Measurements from ENCODE around the gene OR2F2. TPM values are rescaled to one million over a fixed set of nuclear protein-coding genes. Genes with fewer than 3 reads are reported as not detected.

Gene OR2F2
- total and polyA plus RNA-seq, 8 donors: not detected

GRCh38 chr7:143945423-143945822, 10.4 kb downstream of the OR2F2 start:
- Histone ChIP-seq H3K27ac (no peak overlapping the region), H3K4me3 (no peak overlapping the region), H3K27me3 (no peaks in the 10 kb centered on the region), H3K36me3 (no peaks in the 10 kb centered on the region), H3K9me3 (no peaks in the 10 kb centered on the region), H3K4me1 (no peaks in the 10 kb centered on the region)
- DNase-seq: no peak
- TF ChIP-seq POLR2A (IDR thresholded peaks at IDR 0.05) (no peak), POLR2AphosphoS5 (IDR thresholded peaks at IDR 0.05) (no peak), EP300 (IDR thresholded peaks at IDR 0.05) (no peak), CTCF (IDR thresholded peaks at IDR 0.05) (no peak)
- WGBS, 5 donors: 84 to 97% (median 92%) methylated on average over 4 of the region's 4 CpGs
- intact Hi-C loops (cut with DNase I; ENCODE audit: low total_unique reads): no loop called here

GRCh38 chr7:143947111-143947510, 12.1 kb downstream of the OR2F2 start:
- H3K36me3 ChIP-seq: no peaks in the 10 kb centered on the region
- no peaks in the 10 kb centered on the region for H3K27me3 ChIP-seq
- H3K27ac ChIP-seq: no peak overlapping the region
- intact Hi-C loops (cut with DNase I; ENCODE audit: low total_unique reads): no loop called here
- no peaks in the 10 kb centered on the region for H3K9me3 ChIP-seq
- H3K4me1 ChIP-seq: no peaks in the 10 kb centered on the region
- DNase-seq: no peak
- no peak overlapping the region for H3K4me3 ChIP-seq
- 62 to 81% (median 70%) methylated on average over 2 of the region's 2 CpGs for WGBS, 5 donors
- no peak for TF ChIP-seq POLR2AphosphoS5 (IDR thresholded peaks at IDR 0.05)
- TF ChIP-seq CTCF (IDR thresholded peaks at IDR 0.05): no peak
- no peak for TF ChIP-seq POLR2A (IDR thresholded peaks at IDR 0.05)
- no peak for TF ChIP-seq EP300 (IDR thresholded peaks at IDR 0.05)

GRCh38 chr7:143948733-143949132, 13.7 kb downstream of the OR2F2 start:
- no peaks in the 10 kb centered on the region for H3K9me3 ChIP-seq

GRCh38 chr7:143953421-143953820, 18.4 kb downstream of the OR2F2 start:
- H3K27me3 ChIP-seq: no peaks in the 10 kb centered on the region
- no peak for DNase-seq
- WGBS, 5 donors: 68 to 86% (median 80%) methylated on average over 3 of the region's 3 CpGs
- TF ChIP-seq CTCF (IDR thresholded peaks at IDR 0.05): no peak
- TF ChIP-seq EP300 (IDR thresholded peaks at IDR 0.05): no peak
- no peak for TF ChIP-seq POLR2A (IDR thresholded peaks at IDR 0.05)
- TF ChIP-seq POLR2AphosphoS5 (IDR thresholded peaks at IDR 0.05): no peak
- H3K4me1 ChIP-seq: no peaks in the 10 kb centered on the region
- H3K4me3 ChIP-seq: no peak overlapping the region
- intact Hi-C loops (cut with DNase I; ENCODE audit: low total_unique reads): no loop called here
- H3K9me3 ChIP-seq: no peaks in the 10 kb centered on the region
- H3K36me3 ChIP-seq: no peaks in the 10 kb centered on the region
- H3K27ac ChIP-seq: no peak overlapping the region

More at GRCh38 chr7:143948733-143949132, 13.7 kb downstream of the OR2F2 start:
- Histone ChIP-seq H3K36me3 (no peaks in the 10 kb centered on the region), H3K27me3 (no peaks in the 10 kb centered on the region), H3K4me1 (no peaks in the 10 kb centered on the region), H3K27ac (no peak overlapping the region), H3K4me3 (no peak overlapping the region)
- no peak for DNase-seq
- 22 to 74% (median 47%) methylated on average over 2 of the region's 2 CpGs for WGBS, 5 donors
- intact Hi-C loops (cut with DNase I; ENCODE audit: low total_unique reads): no loop called here
- no peak for TF ChIP-seq POLR2A (IDR thresholded peaks at IDR 0.05)
- TF ChIP-seq CTCF (IDR thresholded peaks at IDR 0.05): no peak
- no peak for TF ChIP-seq POLR2AphosphoS5 (IDR thresholded peaks at IDR 0.05)
- TF ChIP-seq EP300 (IDR thresholded peaks at IDR 0.05): no peak

All from stomach (tissue), 9 donors.